ENCODE data around the gene RPL12. TPM values are rescaled to one million over a fixed set of nuclear protein-coding genes. Genes with fewer than 3 reads are reported as not detected.

The RPL12 gene
- total and polyA plus RNA-seq, 2 donors (not counting 1 experiment from before 2014, with no cell fraction given), result 1,387 to 1,973 TPM

DNA sequence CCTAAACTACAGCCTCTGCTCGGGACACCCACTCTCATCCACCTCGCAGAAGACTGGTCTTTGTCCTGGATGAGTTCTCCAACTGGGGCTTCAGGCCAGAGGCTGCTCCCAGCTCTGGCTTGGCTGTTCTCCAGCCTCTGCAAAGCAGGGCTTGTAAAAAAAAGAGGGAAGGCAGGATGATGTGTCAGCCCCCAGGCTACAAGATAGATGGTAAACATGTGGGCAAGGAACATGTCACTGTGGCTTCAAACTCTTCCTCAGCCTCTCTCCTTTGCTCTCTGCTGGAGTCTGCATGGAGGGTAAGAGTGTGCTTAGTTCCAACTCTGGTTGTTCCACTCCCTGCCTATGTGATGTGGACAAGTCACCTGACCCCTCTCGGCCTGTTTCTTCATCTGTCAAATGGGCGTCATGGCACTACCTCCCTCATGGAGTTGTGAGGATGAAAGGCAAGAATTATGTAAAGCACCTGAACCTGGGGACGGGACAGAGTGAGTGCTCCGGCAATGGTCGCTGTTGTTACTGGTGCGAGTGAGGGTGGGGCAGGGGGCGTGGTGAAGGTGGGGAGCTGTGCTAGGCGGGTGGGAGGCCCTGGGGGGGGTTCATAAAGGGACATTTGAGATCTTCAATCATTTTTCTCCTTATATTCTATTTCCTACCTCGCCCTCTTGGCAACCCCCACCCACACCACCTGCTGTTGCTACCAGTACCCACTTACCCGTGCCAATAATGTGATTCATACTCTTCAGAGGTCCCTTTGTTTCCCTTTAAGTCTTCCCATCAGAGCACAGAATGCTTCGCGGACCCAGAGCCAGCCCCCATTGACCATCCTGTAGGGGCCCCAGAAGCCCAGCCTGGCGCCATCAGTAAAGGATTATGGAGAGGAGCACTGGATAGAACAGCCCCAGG, 33.8 kb downstream of the RPL12 start:
- Histone ChIP-seq H3K79me2 (ENCODE audit: control insufficient read depth, insufficient read depth, low read length) (no peaks in the 10 kb centered on the region), H3K4me1 (ENCODE audit: control insufficient read depth, extremely low read depth, insufficient read depth, low read length) (no peaks in the 10 kb centered on the region), H3K9me3 (ENCODE audit: control insufficient read depth, insufficient read depth, low read depth, low read length) (no peaks in the 10 kb centered on the region), H2AFZ (ENCODE audit: low read length) (no peak overlapping the region), H3K27ac (ENCODE audit: insufficient read depth, low read length) (no peak overlapping the region), H3K36me3 (ENCODE audit: control insufficient read depth, insufficient read depth, low read length) (no peaks in the 10 kb centered on the region), H3K4me3 (replicated peaks in 1 of 4; ENCODE audit: control extremely low read depth in 1 of 4, insufficient read depth in 1 of 4, low read depth in 3 of 4, low read length in 4 of 4) (no peak overlapping the region), H4K20me1 (ENCODE audit: control insufficient read depth, extremely low read depth, insufficient read depth, low read length) (no peaks in the 10 kb centered on the region), H3K27me3 (ENCODE audit: control insufficient read depth, insufficient read depth, low read length) (no peaks in the 10 kb centered on the region), H3K4me2 (ENCODE audit: extremely low read depth, insufficient read depth, low read length) (no peak overlapping the region), H3K9ac (ENCODE audit: insufficient read depth, low read length) (no peak overlapping the region)
- TF ChIP-seq, protein P1, sequence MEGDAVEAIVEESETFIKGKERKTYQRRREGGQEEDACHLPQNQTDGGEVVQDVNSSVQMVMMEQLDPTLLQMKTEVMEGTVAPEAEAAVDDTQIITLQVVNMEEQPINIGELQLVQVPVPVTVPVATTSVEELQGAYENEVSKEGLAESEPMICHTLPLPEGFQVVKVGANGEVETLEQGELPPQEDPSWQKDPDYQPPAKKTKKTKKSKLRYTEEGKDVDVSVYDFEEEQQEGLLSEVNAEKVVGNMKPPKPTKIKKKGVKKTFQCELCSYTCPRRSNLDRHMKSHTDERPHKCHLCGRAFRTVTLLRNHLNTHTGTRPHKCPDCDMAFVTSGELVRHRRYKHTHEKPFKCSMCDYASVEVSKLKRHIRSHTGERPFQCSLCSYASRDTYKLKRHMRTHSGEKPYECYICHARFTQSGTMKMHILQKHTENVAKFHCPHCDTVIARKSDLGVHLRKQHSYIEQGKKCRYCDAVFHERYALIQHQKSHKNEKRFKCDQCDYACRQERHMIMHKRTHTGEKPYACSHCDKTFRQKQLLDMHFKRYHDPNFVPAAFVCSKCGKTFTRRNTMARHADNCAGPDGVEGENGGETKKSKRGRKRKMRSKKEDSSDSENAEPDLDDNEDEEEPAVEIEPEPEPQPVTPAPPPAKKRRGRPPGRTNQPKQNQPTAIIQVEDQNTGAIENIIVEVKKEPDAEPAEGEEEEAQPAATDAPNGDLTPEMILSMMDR (conservative IDR thresholded peaks at IDR 0.05 in 1 of 2, IDR thresholded peaks at IDR 0.05 in 1 of 2; ENCODE audit: low read depth in 1 of 2, low read length in 2 of 2), result no peak
- no peak for TF ChIP-seq EZH2 (IDR thresholded peaks at IDR 0.05; ENCODE audit: low read length, missing control alignments)
- DNase-seq (ENCODE audit: low read depth in 2 of 2), result peak; percentile 33 to 49

DNA sequence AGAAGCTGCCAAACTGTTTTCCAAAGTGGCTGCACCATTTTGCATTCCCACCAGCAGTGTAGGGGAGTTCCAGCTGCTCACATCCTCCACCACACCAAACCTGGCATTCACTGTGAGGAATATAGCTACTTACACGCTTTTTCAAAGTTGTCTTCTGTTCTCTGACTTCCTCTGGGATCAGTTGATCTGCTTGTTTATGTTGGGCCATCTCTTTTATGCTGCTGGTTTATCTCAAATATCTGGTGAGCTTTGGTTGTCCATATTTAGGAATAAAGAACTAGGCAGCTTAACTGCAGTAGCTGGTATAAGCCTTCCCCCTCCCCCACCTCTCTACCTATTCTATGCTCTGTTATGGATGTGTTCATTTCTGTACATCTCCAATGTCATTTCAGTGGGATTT, 35.5 kb downstream of the RPL12 start:
- Histone ChIP-seq H2AFZ (ENCODE audit: low read length) (no peak overlapping the region), H3K4me2 (ENCODE audit: extremely low read depth, insufficient read depth, low read length) (no peak overlapping the region), H3K4me3 (replicated peaks in 1 of 4; ENCODE audit: control extremely low read depth in 1 of 4, insufficient read depth in 1 of 4, low read depth in 3 of 4, low read length in 4 of 4) (no peak overlapping the region), H3K4me1 (ENCODE audit: control insufficient read depth, extremely low read depth, insufficient read depth, low read length) (no peaks in the 10 kb centered on the region), H3K27me3 (ENCODE audit: control insufficient read depth, insufficient read depth, low read length) (no peaks in the 10 kb centered on the region), H3K27ac (ENCODE audit: insufficient read depth, low read length) (no peak overlapping the region), H3K9me3 (ENCODE audit: control insufficient read depth, insufficient read depth, low read depth, low read length) (no peaks in the 10 kb centered on the region), H3K36me3 (ENCODE audit: control insufficient read depth, insufficient read depth, low read length) (no peaks in the 10 kb centered on the region), H4K20me1 (ENCODE audit: control insufficient read depth, extremely low read depth, insufficient read depth, low read length) (no peaks in the 10 kb centered on the region), H3K9ac (ENCODE audit: insufficient read depth, low read length) (no peak overlapping the region), H3K79me2 (ENCODE audit: control insufficient read depth, insufficient read depth, low read length) (no peaks in the 10 kb centered on the region)
- DNase-seq (ENCODE audit: low read depth in 2 of 2), result no peak
- TF ChIP-seq EZH2 (IDR thresholded peaks at IDR 0.05; ENCODE audit: low read length, missing control alignments), result no peak
- TF ChIP-seq, protein P1 (conservative IDR thresholded peaks at IDR 0.05 in 1 of 2, IDR thresholded peaks at IDR 0.05 in 1 of 2; ENCODE audit: low read depth in 1 of 2, low read length in 2 of 2), result no peak

DNA sequence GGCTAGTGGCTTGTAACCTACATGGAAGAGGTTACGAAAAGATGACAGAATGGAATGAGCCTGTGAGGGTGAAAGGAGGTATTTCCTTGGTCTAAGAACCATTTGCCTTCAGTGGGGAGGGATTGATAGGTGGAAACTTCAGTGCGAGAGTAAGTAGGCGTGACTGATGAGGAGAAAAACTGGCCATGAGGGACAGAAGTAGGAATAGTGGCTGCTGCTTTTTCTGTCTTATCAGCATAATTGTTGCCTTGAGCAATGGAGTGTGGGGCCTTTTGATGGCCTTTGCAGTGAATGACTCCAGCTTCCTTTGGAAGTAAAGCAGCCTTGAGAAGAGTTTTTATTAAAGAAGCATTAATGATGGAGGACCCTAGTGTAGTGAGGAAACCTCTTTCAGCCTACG, 36.1 kb downstream of the RPL12 start:
- Histone ChIP-seq H4K20me1 (ENCODE audit: control insufficient read depth, extremely low read depth, insufficient read depth, low read length) (no peaks in the 10 kb centered on the region), H3K4me2 (ENCODE audit: extremely low read depth, insufficient read depth, low read length) (no peak overlapping the region), H3K27ac (ENCODE audit: insufficient read depth, low read length) (no peak overlapping the region), H3K27me3 (ENCODE audit: control insufficient read depth, insufficient read depth, low read length) (no peaks in the 10 kb centered on the region), H3K4me3 (replicated peaks in 1 of 4; ENCODE audit: control extremely low read depth in 1 of 4, insufficient read depth in 1 of 4, low read depth in 3 of 4, low read length in 4 of 4) (no peak overlapping the region), H3K4me1 (ENCODE audit: control insufficient read depth, extremely low read depth, insufficient read depth, low read length) (no peaks in the 10 kb centered on the region), H3K9ac (ENCODE audit: insufficient read depth, low read length) (no peak overlapping the region), H3K9me3 (ENCODE audit: control insufficient read depth, insufficient read depth, low read depth, low read length) (no peaks in the 10 kb centered on the region), H2AFZ (ENCODE audit: low read length) (no peak overlapping the region), H3K79me2 (ENCODE audit: control insufficient read depth, insufficient read depth, low read length) (no peaks in the 10 kb centered on the region), H3K36me3 (ENCODE audit: control insufficient read depth, insufficient read depth, low read length) (no peaks in the 10 kb centered on the region)
- no peak for DNase-seq (ENCODE audit: low read depth in 2 of 2)
- TF ChIP-seq EZH2 (IDR thresholded peaks at IDR 0.05; ENCODE audit: low read length, missing control alignments), result no peak
- TF ChIP-seq, protein P1 (conservative IDR thresholded peaks at IDR 0.05 in 1 of 2, IDR thresholded peaks at IDR 0.05 in 1 of 2; ENCODE audit: low read depth in 1 of 2, low read length in 2 of 2), result no peak
